Measurements from ENCODE around the gene PUM2.

DNA sequence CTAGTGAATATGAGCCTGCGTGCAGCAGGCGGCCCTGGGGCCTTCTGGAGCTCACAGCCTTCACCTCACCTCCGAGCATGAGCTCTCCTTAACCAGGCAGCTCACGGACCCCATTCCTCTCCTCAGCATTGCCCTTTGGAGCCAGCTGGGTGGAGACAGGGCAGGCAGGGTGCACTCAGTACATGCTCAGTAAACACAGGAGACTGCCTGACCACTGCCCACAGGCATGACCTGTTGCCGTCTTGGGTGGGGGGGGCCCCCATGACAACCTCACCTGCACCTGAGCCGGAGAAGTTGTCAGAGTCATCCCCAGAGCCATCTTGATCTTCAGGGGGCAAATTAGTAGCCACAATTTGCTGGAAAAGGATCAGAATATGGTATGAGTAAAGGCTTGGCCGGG, 145.6 kb downstream of the PUM2 start:
- TF ChIP-seq, protein P1, sequence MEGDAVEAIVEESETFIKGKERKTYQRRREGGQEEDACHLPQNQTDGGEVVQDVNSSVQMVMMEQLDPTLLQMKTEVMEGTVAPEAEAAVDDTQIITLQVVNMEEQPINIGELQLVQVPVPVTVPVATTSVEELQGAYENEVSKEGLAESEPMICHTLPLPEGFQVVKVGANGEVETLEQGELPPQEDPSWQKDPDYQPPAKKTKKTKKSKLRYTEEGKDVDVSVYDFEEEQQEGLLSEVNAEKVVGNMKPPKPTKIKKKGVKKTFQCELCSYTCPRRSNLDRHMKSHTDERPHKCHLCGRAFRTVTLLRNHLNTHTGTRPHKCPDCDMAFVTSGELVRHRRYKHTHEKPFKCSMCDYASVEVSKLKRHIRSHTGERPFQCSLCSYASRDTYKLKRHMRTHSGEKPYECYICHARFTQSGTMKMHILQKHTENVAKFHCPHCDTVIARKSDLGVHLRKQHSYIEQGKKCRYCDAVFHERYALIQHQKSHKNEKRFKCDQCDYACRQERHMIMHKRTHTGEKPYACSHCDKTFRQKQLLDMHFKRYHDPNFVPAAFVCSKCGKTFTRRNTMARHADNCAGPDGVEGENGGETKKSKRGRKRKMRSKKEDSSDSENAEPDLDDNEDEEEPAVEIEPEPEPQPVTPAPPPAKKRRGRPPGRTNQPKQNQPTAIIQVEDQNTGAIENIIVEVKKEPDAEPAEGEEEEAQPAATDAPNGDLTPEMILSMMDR (IDR thresholded peaks at IDR 0.05; ENCODE audit: insufficient read depth, low read length, poor library complexity, severe bottlenecking), result no peak
- no peak for TF ChIP-seq EZH2phosphoT487 (conservative IDR thresholded peaks at IDR 0.05; ENCODE audit: low read length)
